Measurements from ENCODE around the gene ROGDI.
"Not testable (repeated sequence)": the region's sequence is repeated elsewhere in the genome, so short reads cannot be mapped to it uniquely, and the experiment has no call there.

ROGDI gene

DNA sequence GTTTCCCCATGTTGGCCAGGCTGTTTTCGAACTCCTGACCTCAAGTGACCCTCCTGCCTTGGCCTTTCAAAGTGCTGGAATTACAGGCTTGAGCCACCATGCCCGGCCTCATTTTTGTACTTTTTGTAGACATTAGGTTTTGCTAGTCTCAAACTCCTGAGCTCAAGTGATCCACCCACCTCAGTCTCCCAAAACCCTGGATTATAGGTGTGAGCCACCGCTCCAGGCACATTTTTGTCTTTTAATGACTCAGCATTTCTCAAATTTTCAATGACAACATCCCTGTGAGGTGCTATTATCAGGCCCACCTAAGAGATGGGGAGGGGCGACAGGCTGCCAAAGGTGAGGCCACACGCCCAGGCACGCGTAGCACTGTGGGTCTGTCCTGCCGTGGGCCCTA, 15.4 kb downstream of the ROGDI start:
- H3K4me3 ChIP-seq (replicated peaks; ENCODE audit: low read depth, low read length): no peak overlapping the region
- no peak for DNase-seq (ENCODE audit: extremely low read depth, low read depth)
- no peak for TF ChIP-seq CTCF (IDR thresholded peaks at IDR 0.05; ENCODE audit: low read depth, low read length, missing control alignments)

DNA sequence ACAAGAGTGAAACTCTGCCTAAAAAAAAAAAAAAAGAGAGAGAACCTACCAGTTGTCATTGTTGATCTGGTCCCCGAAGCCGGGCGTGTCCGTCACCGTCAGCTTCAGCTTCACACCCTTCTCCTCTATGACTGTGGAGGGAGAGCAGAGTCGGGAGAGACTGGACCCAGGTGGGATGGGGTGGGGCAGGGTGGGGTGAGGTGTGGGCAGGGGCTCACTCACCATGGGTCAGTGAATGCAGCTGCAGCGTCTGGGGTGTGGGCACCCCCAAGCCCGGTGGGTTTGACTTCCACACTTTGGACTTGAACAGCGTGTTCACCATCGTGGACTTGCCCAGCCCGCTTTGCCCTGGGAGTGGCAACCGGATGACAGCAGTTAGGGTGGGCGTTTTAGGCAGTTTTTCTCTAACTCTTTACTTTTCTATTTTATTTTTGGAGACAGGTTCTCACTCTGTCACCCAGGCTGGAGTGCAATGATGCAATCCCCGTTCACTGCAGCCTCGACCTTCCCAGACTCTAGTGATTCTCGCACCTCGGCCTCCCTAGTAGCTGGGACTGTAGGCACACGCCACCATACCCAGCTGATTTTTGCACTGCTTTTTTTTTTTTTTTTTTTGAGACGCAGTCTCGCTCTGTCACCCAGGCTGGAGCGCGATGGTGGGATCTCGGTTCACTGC, 16.5 kb downstream of the ROGDI start:
- DNase-seq (ENCODE audit: extremely low read depth, low read depth): no peak
- no peak for TF ChIP-seq CTCF (IDR thresholded peaks at IDR 0.05; ENCODE audit: low read depth, low read length, missing control alignments)
- H3K4me3 ChIP-seq (replicated peaks; ENCODE audit: low read depth, low read length): no peak overlapping the region

DNA sequence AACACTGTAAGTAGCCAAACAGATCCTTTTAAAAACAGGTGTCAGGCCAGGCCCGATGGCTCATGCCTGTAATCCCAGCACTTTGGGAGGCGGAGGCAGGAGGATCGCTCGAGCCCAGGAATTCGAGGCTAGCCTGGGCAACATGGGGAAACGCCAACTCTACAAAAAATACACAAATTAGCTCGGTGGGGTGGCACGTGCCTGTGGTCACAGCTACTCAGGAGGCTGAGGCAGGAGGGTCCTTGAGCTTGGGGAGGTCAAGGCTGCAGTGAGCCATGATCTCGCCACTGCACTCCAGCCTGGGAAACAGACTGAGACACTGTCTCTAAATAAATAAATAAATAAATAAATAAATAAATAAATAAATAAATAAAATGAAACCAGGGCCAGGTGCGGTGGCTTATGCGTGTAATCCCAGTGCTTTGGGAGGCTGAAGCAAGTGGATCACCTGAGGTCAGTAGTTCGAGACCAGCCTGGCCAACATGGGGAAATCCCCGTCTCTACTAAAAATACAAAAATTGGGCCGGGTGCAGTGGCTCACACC, 17.9 kb downstream of the ROGDI start:
- DNase-seq (ENCODE audit: extremely low read depth, low read depth); H3K4me3 ChIP-seq (replicated peaks; ENCODE audit: low read depth, low read length): not testable (repeated sequence)

DNA sequence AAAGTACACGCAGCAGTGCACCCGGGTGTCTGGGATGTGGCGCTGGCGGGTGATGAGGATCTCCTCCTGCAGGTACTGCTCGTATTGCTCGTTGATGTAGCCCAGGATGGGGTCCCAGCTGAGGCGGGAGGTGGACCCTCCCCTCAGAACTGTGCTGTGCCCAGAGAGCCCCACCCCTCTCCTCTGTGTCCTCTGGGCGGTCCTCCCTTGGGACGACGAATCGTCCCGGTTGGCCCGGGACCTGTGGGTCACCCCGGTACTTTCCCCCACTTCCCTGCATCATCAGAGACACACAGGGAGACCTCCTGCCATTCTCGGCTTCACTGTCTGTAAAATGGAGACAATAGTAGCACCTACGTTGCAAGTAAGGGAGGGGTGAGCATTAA, 18.5 kb downstream of the ROGDI start:
- no peak for DNase-seq (ENCODE audit: extremely low read depth, low read depth)
- no peak overlapping the region for H3K4me3 ChIP-seq (replicated peaks; ENCODE audit: low read depth, low read length)
- TF ChIP-seq CTCF (IDR thresholded peaks at IDR 0.05; ENCODE audit: low read depth, low read length, missing control alignments): no peak

GRCh38 chr16:4783251-4783950, 19.0 kb downstream of the ROGDI start:
- DNase-seq (ENCODE audit: extremely low read depth, low read depth): no peak
- no peak for TF ChIP-seq CTCF (IDR thresholded peaks at IDR 0.05; ENCODE audit: low read depth, low read length, missing control alignments)
- no peak overlapping the region for H3K4me3 ChIP-seq (replicated peaks; ENCODE audit: low read depth, low read length)

GRCh38 chr16:4780235-4780634, 22.2 kb downstream of the ROGDI start:
- no peak overlapping the region for H3K4me3 ChIP-seq (replicated peaks; ENCODE audit: low read depth, low read length)
- no peak for DNase-seq (ENCODE audit: extremely low read depth, low read depth)
- TF ChIP-seq CTCF (IDR thresholded peaks at IDR 0.05; ENCODE audit: low read depth, low read length, missing control alignments): no peak

DNA sequence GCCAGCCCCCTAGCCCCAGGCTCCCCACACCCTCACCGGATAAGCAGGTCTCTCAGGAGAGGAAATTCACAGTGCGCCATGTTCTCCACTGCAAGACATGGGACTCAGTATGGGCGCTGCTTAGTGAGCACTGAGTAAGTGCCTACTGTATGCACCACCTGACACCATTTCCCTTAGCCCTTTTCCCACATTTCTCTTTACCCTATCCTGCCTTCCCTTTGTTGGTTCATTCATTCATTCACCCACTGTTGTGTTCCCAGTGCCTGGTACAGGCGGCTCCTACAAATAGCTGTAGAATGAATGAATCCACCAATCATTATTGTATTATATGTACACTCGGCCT, 24.4 kb downstream of the ROGDI start:
- no peak for TF ChIP-seq CTCF (IDR thresholded peaks at IDR 0.05; ENCODE audit: low read depth, low read length, missing control alignments)
- DNase-seq (ENCODE audit: extremely low read depth, low read depth): no peak
- no peak overlapping the region for H3K4me3 ChIP-seq (replicated peaks; ENCODE audit: low read depth, low read length)
